Adrenal gland (tissue), 12 donors: ENCODE results near the gene TGFBRAP1. TPM values are rescaled to one million over a fixed set of nuclear protein-coding genes. Genes with fewer than 3 reads are reported as not detected.

Experiments used
- DNase-seq, 7 donors: peaks; one replicate each; pipeline ENCODE4 v3.0.0-alpha.2; 2019 to 2020
- H3K27ac ChIP-seq, 5 donors: fragments of 200-600 bp; sonication (generic) in 4 of 5; 1 replicate in 3 of 5; 2 replicates in 2 of 5; pipeline versions ENCODE4 v1.5.1 to v1.8.0; 2016 to 2020; ENCODE audit warnings: mild to moderate bottlenecking in 1 of 5
- H3K27me3 ChIP-seq: fragments of 200-600 bp; 2 replicates; pipeline ENCODE4 v1.8.0; 2021
- H3K36me3 ChIP-seq, 2 donors: fragments of 200-600 bp; replicated peaks in 1 of 2; 1 replicate in 1 of 2; 2 replicates in 1 of 2; pipeline versions ENCODE4 v1.5.1 to v1.8.0; 2018 to 2022
- H3K4me1 ChIP-seq, 2 donors: fragments of 200-600 bp; replicated peaks in 1 of 2; 1 replicate in 1 of 2; 2 replicates in 1 of 2; pipeline versions ENCODE4 v1.5.1 to v1.8.0; 2018 to 2021
- H3K4me3 ChIP-seq, 4 donors: fragments of 200-600 bp; sonication (generic) in 3 of 4; one replicate each; pipeline ENCODE4 v1.5.1; 2016 to 2018
- H3K9me3 ChIP-seq, 3 donors: fragments of 200-600 bp; sonication (generic) in 1 of 3; replicated peaks in 1 of 3; 1 replicate in 2 of 3; 2 replicates in 1 of 3; pipeline versions ENCODE4 v1.5.1 to v1.8.0; 2016 to 2021
- CTCF ChIP-seq, 6 experiments: fragments of 450-650 bp in 4 of 6; fragments of 200-600 bp in 2 of 6; sonication (generic) in 1 of 6; IDR thresholded peaks; 1 replicate in 5 of 6; 2 replicates in 1 of 6; pipeline versions ENCODE4 v1.5.1 to v1.8.0; 2016 to 2021; ENCODE audit warnings: antibody characterized with exemption in 6 of 6, mild to moderate bottlenecking in 2 of 6, moderate library complexity in 1 of 6
- POLR2A ChIP-seq, 2 donors: fragments of 450-650 bp; IDR thresholded peaks; one replicate each; pipeline ENCODE4 v1.6.1; 2017; ENCODE audit warnings: antibody characterized with exemption in 2 of 2, mild to moderate bottlenecking in 2 of 2, moderate library complexity in 1 of 2
- WGBS, 4 donors: extraction: QIAGEN DNeasy Blood & Tissue Kit in 2 of 4; methylation state at CpG; one replicate each; pipeline versions ENCODE4 v1.1.5 to v1.1.7; 2013 to 2017; 5-methylcytosine and 5-hydroxymethylcytosine counted together
- intact Hi-C, 2 donors: fragments of 100-400 bp; cut with DNase I; formaldehyde crosslinking; loops; one replicate each; pipeline versions ENCODE4 v1.14.1 to v1.15.0; 2022 to 2023
- polyA plus RNA-seq, 3 donors: library from polyadenylated mRNA; stranded (reverse); fragments of 200-250 nt in 2 of 3; fragments of 350-450 nt in 1 of 3; fragmentation: Illumina TruSeq in 1 of 3; extraction: RNeasy Lipid Tissue Mini Kit (QIAGEN cat#74804) in 1 of 3; gene quantifications; one replicate each; pipeline ENCODE4 v1.2.3, GENCODE V29; 2013 to 2014
- total RNA-seq, 9 donors: library from RNA; depleted of rRNA in 4 of 9; stranded (reverse); fragments of >200 nt in 4 of 9; fragments of 120-200 nt in 1 of 9; fragmentation: NEBNext Ultra II Directional in 1 of 9; extraction: Animal tissue kit (Norgen Biotek cat#: 25700) in 1 of 9; gene quantifications; one replicate each; pipeline versions ENCODE4 v1.1.0 to v1.2.4, GENCODE V29; 2013 to 2023
- donor health status: healthy with polysubstance abuse.
- donor health status: Bipolar disorder and iron deficiency.
- donor health status: DM: yes; HTN: yes; CAD: no.
- donor health status: DM: no; HTN: no; CAD: no.
- donor health status: DM: no; HTN: no; CAD: no.
- donor health status: DM: yes; HTN: yes; CAD: no.

Gene TGFBRAP1
- total and polyA plus RNA-seq, 12 donors: 5.1 to 29.7 (median 22.3) TPM

- Histone ChIP-seq H3K9me3 (no peaks in the 10 kb centered on the region), H3K27ac (peak overlapping the region in 3 of 5 donors; percentile 0 to 94 (median 60)), H3K4me3 (no peak overlapping the region), H3K4me1 (peaks cover 18 to 56% of the 10 kb centered on the region in 2 donors), H3K27me3 (no peaks in the 10 kb centered on the region), H3K36me3 (peaks cover 0 to 30% of the 10 kb centered on the region in 2 donors)
- 63 to 80% (median 71%) methylated on average over 3 of the region's 3 CpGs for WGBS, 4 donors
- TF ChIP-seq POLR2A (IDR thresholded peaks at IDR 0.05) (no peak), CTCF (IDR thresholded peaks at IDR 0.05) (peak in 1 of 6 experiments; percentile 17)
- peak in 1 of 7 donors; percentile 53 for DNase-seq
- intact Hi-C loops: no loop called here
Observed at GRCh38 chr2:105377871-105378270, 48.3 kb upstream of the TGFBRAP1 start.

- H3K4me3 ChIP-seq: no peak overlapping the region
- TF ChIP-seq CTCF (IDR thresholded peaks at IDR 0.05) (no peak), POLR2A (IDR thresholded peaks at IDR 0.05) (no peak)
- peaks cover 0 to 30% of the 10 kb centered on the region in 2 donors for H3K36me3 ChIP-seq
- WGBS, 4 donors: 82 to 88% (median 83%) methylated on average over 5 of the region's 5 CpGs
- H3K4me1 ChIP-seq: peaks cover 18 to 63% of the 10 kb centered on the region in 2 donors
- DNase-seq: no peak
- peak overlapping the region in 4 of 5 donors; percentile 0 to 94 (median 54) for H3K27ac ChIP-seq
- no peaks in the 10 kb centered on the region for H3K27me3 ChIP-seq
- H3K9me3 ChIP-seq: no peaks in the 10 kb centered on the region
- intact Hi-C loops: no loop called here
Observed at GRCh38 chr2:105376789-105377240, 47.3 kb upstream of the TGFBRAP1 start.

- 74 to 82% (median 80%) methylated on average over 11 of the region's 11 CpGs for WGBS, 4 donors
- Histone ChIP-seq H3K27me3 (no peaks in the 10 kb centered on the region), H3K4me3 (no peak overlapping the region), H3K4me1 (peaks cover 18 to 62% of the 10 kb centered on the region in 2 donors), H3K36me3 (peaks cover 0 to 31% of the 10 kb centered on the region in 2 donors), H3K27ac (peak overlapping the region in 3 of 5 donors; percentile 48 to 94 (median 60)), H3K9me3 (no peaks in the 10 kb centered on the region)
- intact Hi-C loops: no loop called here
- TF ChIP-seq CTCF (IDR thresholded peaks at IDR 0.05): no peak
- no peak for TF ChIP-seq POLR2A (IDR thresholded peaks at IDR 0.05)
- DNase-seq: peak in 1 of 7 donors; percentile 54
Observed at GRCh38 chr2:105376010-105376409, 46.5 kb upstream of the TGFBRAP1 start.

GRCh38 chr2:105375001-105375561, 45.5 kb upstream of the TGFBRAP1 start:
- Histone ChIP-seq H3K4me3 (no peak overlapping the region), H3K4me1 (peaks cover 18 to 54% of the 10 kb centered on the region in 2 donors), H3K27ac (peak overlapping the region in 4 of 5 donors; percentile 46 to 94 (median 80)), H3K9me3 (no peaks in the 10 kb centered on the region), H3K36me3 (peaks cover 0 to 38% of the 10 kb centered on the region in 2 donors), H3K27me3 (no peaks in the 10 kb centered on the region)
- intact Hi-C loops: no loop called here
- DNase-seq: peak in 2 of 7 donors; percentile 37 to 66
- WGBS, 4 donors: 63 to 73% (median 70%) methylated on average over 15 of the region's 15 CpGs
- TF ChIP-seq CTCF (IDR thresholded peaks at IDR 0.05): no peak
- TF ChIP-seq POLR2A (IDR thresholded peaks at IDR 0.05): no peak
